ENCODE data around the gene RARRES2.
"Not testable (repeated sequence)": the region's sequence is repeated elsewhere in the genome, so short reads cannot be mapped to it uniquely, and the experiment has no call there.

RARRES2 gene

GRCh38 chr7:150335774-150336112, 5.7 kb downstream of the RARRES2 start:
- no peak for DNase-seq

- DNase-seq: no peak
Observed at GRCh38 chr7:150335108-150335773, 6.2 kb downstream of the RARRES2 start.

GRCh38 chr7:150334108-150334507, 7.3 kb downstream of the RARRES2 start:
- no peak for DNase-seq

GRCh38 chr7:150333659-150334058, 7.8 kb downstream of the RARRES2 start:
- DNase-seq: no peak

GRCh38 chr7:150332852-150333635, 8.4 kb downstream of the RARRES2 start:
- DNase-seq: no peak

- DNase-seq: no peak
Observed at GRCh38 chr7:150330211-150330885, 11.1 kb downstream of the RARRES2 start.

GRCh38 chr7:150329331-150330120, 11.9 kb downstream of the RARRES2 start:
- DNase-seq: no peak

- DNase-seq: no peak
Observed at GRCh38 chr7:150327308-150327707, 14.1 kb downstream of the RARRES2 start.

GRCh38 chr7:150326657-150327268, 14.7 kb downstream of the RARRES2 start:
- DNase-seq: no peak

- no peak for DNase-seq
Observed at GRCh38 chr7:150325901-150326300, 15.5 kb downstream of the RARRES2 start.

- no peak for DNase-seq
Observed at GRCh38 chr7:150325110-150325611, 16.3 kb downstream of the RARRES2 start.

- DNase-seq: no peak
Observed at GRCh38 chr7:150324373-150324961, 17.0 kb downstream of the RARRES2 start.

GRCh38 chr7:150323682-150324372, 17.6 kb downstream of the RARRES2 start:
- no peak for DNase-seq

- DNase-seq: peak; percentile 79
Observed at GRCh38 chr7:150322833-150323681, 18.4 kb downstream of the RARRES2 start, which contains the start of the genes ACTR3C and LRRC61. Gene ACTR3C, minus strand, starts transcription at chr7:150323545. Its CDS starts 28,249 bp downstream, at chr7:150295296. Gene LRRC61, plus strand, starts transcription at chr7:150323355. Its CDS starts 13,507 bp downstream, at chr7:150336862.

GRCh38 chr7:150322114-150322832, 19.2 kb downstream of the RARRES2 start:
- peak; percentile 84 for DNase-seq

GRCh38 chr7:150321788-150322113, 19.7 kb downstream of the RARRES2 start:
- DNase-seq: no peak

- no peak for DNase-seq
Observed at GRCh38 chr7:150317748-150318444, 23.5 kb downstream of the RARRES2 start.

GRCh38 chr7:150316987-150317386, 24.4 kb downstream of the RARRES2 start:
- DNase-seq: not testable (repeated sequence)

Data from activated CD4-positive, alpha-beta T cell treated with anti-CD3 and anti-CD28 coated beads, Interleukin-10, Interleukin-2, amounts not matched to agents 100 ng/mL and 50 ng/mL, durations not matched to agents 16 hours and 8 hours (primary cell).